ENCODE measurements around the gene AZIN2. TPM values are rescaled to one million over a fixed set of nuclear protein-coding genes. Genes with fewer than 3 reads are reported as not detected.
A peak's percentile ranks its signal among the peaks of the same experiment; 100 is the strongest.

The AZIN2 gene
- total RNA-seq, 1 donor from 2014 or later: 0.82 TPM

GRCh38 chr1:33094486-33094885 is 13.5 kb downstream of the AZIN2 start:
- peaks cover 2% of the 10 kb centered on the region for H3K27me3 Mint-ChIP-seq
- ChIA-PET CTCF (interaction anchor here (1.2 kb wide), 1 partner anchor 276 kb away, joined by 3 read pairs; no protein-coding TSS in a partner anchor), POLR2A (no interaction called here)
- DNase-seq: no peak
- TF ChIP-seq CTCF (IDR thresholded peaks at IDR 0.05): no peak
- H3K4me3 Mint-ChIP-seq: no peak overlapping the region
- no peak overlapping the region for H3K27ac Mint-ChIP-seq
- H3K9me3 Mint-ChIP-seq: no peaks in the 10 kb centered on the region
- no peaks in the 10 kb centered on the region for H3K36me3 Mint-ChIP-seq (ENCODE audit: low read depth)
- ATAC-seq (ENCODE audit: low read depth): no peak
- peaks cover 2% of the 10 kb centered on the region for H3K4me1 Mint-ChIP-seq
- intact Hi-C loops (cut with micrococcal nuclease): loop anchor here (2.0 kb wide), 1 partner anchor 272 kb away; no protein-coding TSS in a partner anchor

GRCh38 chr1:33094971-33095604 is 14.1 kb downstream of the AZIN2 start:
- Mint-ChIP-seq H3K27me3 (peaks cover 2% of the 10 kb centered on the region), H3K36me3 (ENCODE audit: low read depth) (no peaks in the 10 kb centered on the region), H3K9me3 (no peaks in the 10 kb centered on the region), H3K4me3 (no peak overlapping the region), H3K27ac (no peak overlapping the region), H3K4me1 (peaks cover 6% of the 10 kb centered on the region)
- intact Hi-C loops (cut with micrococcal nuclease): loop anchor here (1.0 to 2.0 kb wide), 2 partner anchors 272 to 375 kb away; no protein-coding TSS in a partner anchor
- DNase-seq: no peak
- peak; percentile 79 for TF ChIP-seq CTCF (IDR thresholded peaks at IDR 0.05)
- ChIA-PET CTCF (interaction anchor here (0.7 to 1.4 kb wide), 6 partner anchors 9 to 275 kb away, joined by 3 to 4 read pairs (median 3); no protein-coding TSS in a partner anchor), POLR2A (no interaction called here)
- no peak for ATAC-seq (ENCODE audit: low read depth)

GRCh38 chr1:33096363-33097005 is 15.5 kb downstream of the AZIN2 start:
- intact Hi-C loops (cut with micrococcal nuclease): no loop called here
- Mint-ChIP-seq H3K4me1 (peaks cover 6% of the 10 kb centered on the region), H3K4me3 (no peak overlapping the region), H3K27ac (no peak overlapping the region), H3K27me3 (peaks cover 2% of the 10 kb centered on the region), H3K9me3 (no peaks in the 10 kb centered on the region), H3K36me3 (ENCODE audit: low read depth) (no peaks in the 10 kb centered on the region)
- DNase-seq (no peak), ATAC-seq (ENCODE audit: low read depth) (no peak)
- ChIA-PET POLR2A (interaction anchor here (1.3 kb wide), 1 partner anchor 31 kb away, joined by 4 read pairs; no protein-coding TSS in a partner anchor), CTCF (interaction anchor here (0.9 to 1.4 kb wide), 2 partner anchors 164 to 171 kb away, joined by 4 to 8 read pairs; no protein-coding TSS in a partner anchor)
- no peak for TF ChIP-seq CTCF (IDR thresholded peaks at IDR 0.05)

GRCh38 chr1:33097137-33097611 is 16.2 kb downstream of the AZIN2 start:
- POLR2A ChIA-PET: interaction anchor here (1.3 kb wide), 1 partner anchor 30 kb away, joined by 4 read pairs; no protein-coding TSS in a partner anchor
- no peak overlapping the region for H3K27ac Mint-ChIP-seq
- DNase-seq: no peak
- H3K4me3 Mint-ChIP-seq: no peak overlapping the region
- H3K4me1 Mint-ChIP-seq: peaks cover 6% of the 10 kb centered on the region
- CTCF ChIA-PET: interaction anchor here (0.9 kb wide), 1 partner anchor 172 kb away, joined by 8 read pairs; no protein-coding TSS in a partner anchor
- ATAC-seq (ENCODE audit: low read depth): no peak
- peaks cover 2% of the 10 kb centered on the region for H3K27me3 Mint-ChIP-seq
- no peak for TF ChIP-seq CTCF (IDR thresholded peaks at IDR 0.05)
- no peaks in the 10 kb centered on the region for H3K36me3 Mint-ChIP-seq (ENCODE audit: low read depth)
- intact Hi-C loops (cut with micrococcal nuclease): no loop called here
- no peaks in the 10 kb centered on the region for H3K9me3 Mint-ChIP-seq

- no peak overlapping the region for H3K4me3 Mint-ChIP-seq
- no peaks in the 10 kb centered on the region for H3K36me3 Mint-ChIP-seq (ENCODE audit: low read depth)
- H3K4me1 Mint-ChIP-seq: peaks cover 6% of the 10 kb centered on the region
- intact Hi-C loops (cut with micrococcal nuclease): no loop called here
- ChIA-PET CTCF (interaction anchor here (0.8 kb wide), 1 partner anchor 9 kb away, joined by 3 read pairs; no protein-coding TSS in a partner anchor), POLR2A (no interaction called here)
- peaks cover 2% of the 10 kb centered on the region for H3K27me3 Mint-ChIP-seq
- TF ChIP-seq CTCF (IDR thresholded peaks at IDR 0.05): no peak
- ATAC-seq (ENCODE audit: low read depth) (no peak), DNase-seq (no peak)
- H3K9me3 Mint-ChIP-seq: no peaks in the 10 kb centered on the region
- H3K27ac Mint-ChIP-seq: no peak overlapping the region
Measured at GRCh38 chr1:33097762-33098161, 16.8 kb downstream of the AZIN2 start.

All from activated B cell treated with CpG ODN at 0.5 μM for 24 hours (primary cell).